22Rv1 (cell line): Measurements from ENCODE around the gene RNF111.

ENCODE experiments used
- ZFX ChIP-seq: fragments of 450-650 bp; IDR thresholded peaks from 2 replicates; pipeline ENCODE4 v1.6.1; 2017; ENCODE audit warnings: antibody characterized with exemption, borderline replicate concordance
- TF ChIP-seq, protein P1 (sequence below): fragments of 450-650 bp; IDR thresholded peaks from 2 replicates; pipeline ENCODE4 v1.5.1; 2017; ENCODE audit warnings: mild to moderate bottlenecking

DNA sequence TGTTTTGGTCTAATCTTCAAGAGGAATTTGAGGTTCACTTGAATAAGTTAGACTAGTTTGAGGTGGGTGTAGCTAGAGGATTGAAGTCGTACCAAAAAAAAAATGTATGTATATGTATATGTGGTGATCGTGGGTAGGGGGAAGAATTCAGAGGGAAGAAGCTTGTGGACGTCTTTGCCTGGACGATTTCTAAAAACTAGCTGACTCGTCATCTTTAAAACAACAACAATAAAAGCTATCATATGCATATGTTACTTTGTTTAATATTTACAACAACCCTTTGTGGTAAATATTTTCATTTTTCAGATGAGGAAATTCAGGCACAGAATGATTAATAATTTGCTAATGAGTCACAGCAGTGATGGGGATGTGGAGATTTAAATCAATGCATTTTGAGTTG lies 18.1 kb downstream of the RNF111 start:
- TF ChIP-seq, protein P1, sequence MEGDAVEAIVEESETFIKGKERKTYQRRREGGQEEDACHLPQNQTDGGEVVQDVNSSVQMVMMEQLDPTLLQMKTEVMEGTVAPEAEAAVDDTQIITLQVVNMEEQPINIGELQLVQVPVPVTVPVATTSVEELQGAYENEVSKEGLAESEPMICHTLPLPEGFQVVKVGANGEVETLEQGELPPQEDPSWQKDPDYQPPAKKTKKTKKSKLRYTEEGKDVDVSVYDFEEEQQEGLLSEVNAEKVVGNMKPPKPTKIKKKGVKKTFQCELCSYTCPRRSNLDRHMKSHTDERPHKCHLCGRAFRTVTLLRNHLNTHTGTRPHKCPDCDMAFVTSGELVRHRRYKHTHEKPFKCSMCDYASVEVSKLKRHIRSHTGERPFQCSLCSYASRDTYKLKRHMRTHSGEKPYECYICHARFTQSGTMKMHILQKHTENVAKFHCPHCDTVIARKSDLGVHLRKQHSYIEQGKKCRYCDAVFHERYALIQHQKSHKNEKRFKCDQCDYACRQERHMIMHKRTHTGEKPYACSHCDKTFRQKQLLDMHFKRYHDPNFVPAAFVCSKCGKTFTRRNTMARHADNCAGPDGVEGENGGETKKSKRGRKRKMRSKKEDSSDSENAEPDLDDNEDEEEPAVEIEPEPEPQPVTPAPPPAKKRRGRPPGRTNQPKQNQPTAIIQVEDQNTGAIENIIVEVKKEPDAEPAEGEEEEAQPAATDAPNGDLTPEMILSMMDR: no peak
- TF ChIP-seq ZFX: no peak
